Measurements from ENCODE around the gene SRGAP1.

- TF ChIP-seq CTCF (IDR thresholded peaks at IDR 0.05) (no peak), POLR2A (IDR thresholded peaks at IDR 0.05) (no peak), POLR2AphosphoS5 (IDR thresholded peaks at IDR 0.05; ENCODE audit: insufficient read depth in 1 of 2, low read depth in 1 of 2) (no peak)
Measured at GRCh38 chr12:63828867-63829266, 15.6 kb upstream of the SRGAP1 start.

Data from vagina (tissue), 2 donors.